ENCODE results near the gene DNASE1.

The DNASE1 gene

GRCh38 chr16:3665508-3665907, 11.0 kb downstream of the DNASE1 start:
- DNase-seq, result peak; percentile 29 to 55

- DNase-seq, result no peak
These were observed 14.1 kb downstream of the DNASE1 start for GRCh38 chr16:3668626-3669025.

GRCh38 chr16:3669082-3669481, 14.6 kb downstream of the DNASE1 start:
- no peak for DNase-seq

GRCh38 chr16:3670711-3671110, 16.2 kb downstream of the DNASE1 start:
- no peak for DNase-seq

GRCh38 chr16:3671424-3671823, 16.9 kb downstream of the DNASE1 start:
- no peak for DNase-seq

- no peak for DNase-seq
These were observed 18.1 kb downstream of the DNASE1 start for GRCh38 chr16:3672571-3673041.

- no peak for DNase-seq
These were observed 18.7 kb downstream of the DNASE1 start for GRCh38 chr16:3673201-3673600.

- DNase-seq, result no peak
These were observed 19.3 kb downstream of the DNASE1 start for GRCh38 chr16:3673676-3674377.

GRCh38 chr16:3674513-3675295, 20.2 kb downstream of the DNASE1 start:
- no peak for DNase-seq

- DNase-seq, result no peak
These were observed 21.2 kb downstream of the DNASE1 start for GRCh38 chr16:3675601-3676130.

GRCh38 chr16:3677994-3678393, 23.5 kb downstream of the DNASE1 start:
- no peak for DNase-seq

GRCh38 chr16:3681206-3681605, 26.7 kb downstream of the DNASE1 start:
- DNase-seq, result no peak

GRCh38 chr16:3687021-3687420, 32.5 kb downstream of the DNASE1 start:
- DNase-seq, result no peak

GRCh38 chr16:3687792-3688191, 33.3 kb downstream of the DNASE1 start:
- no peak for DNase-seq

GRCh38 chr16:3689731-3690130, 35.2 kb downstream of the DNASE1 start:
- DNase-seq, result no peak

GRCh38 chr16:3690470-3690928, 36.0 kb downstream of the DNASE1 start:
- peak; percentile 83 to 87 for DNase-seq

GRCh38 chr16:3690980-3691720, 36.7 kb downstream of the DNASE1 start:
- no peak for DNase-seq

GRCh38 chr16:3691761-3692160, 37.3 kb downstream of the DNASE1 start:
- no peak for DNase-seq

- no peak for DNase-seq
These were observed 39.6 kb downstream of the DNASE1 start for GRCh38 chr16:3694051-3694450.

GRCh38 chr16:3695610-3696369, 41.3 kb downstream of the DNASE1 start:
- no peak for DNase-seq

GRCh38 chr16:3696425-3697218, 42.1 kb downstream of the DNASE1 start:
- DNase-seq, result no peak

GRCh38 chr16:3698941-3699340, 44.5 kb downstream of the DNASE1 start:
- DNase-seq, result no peak

Data from CD4-positive, alpha-beta T cell treated with Interferon alpha-2 for 1 hour (primary cell).